Kidney (tissue), 14 donors: Measurements from ENCODE around the gene FPR3. TPM values are rescaled to one million over a fixed set of nuclear protein-coding genes. Genes with fewer than 3 reads are reported as not detected.

Source experiments
- DNase-seq, 5 donors: peaks; one replicate each; pipeline ENCODE4 v3.0.0-alpha.2; 2013 to 2020
- FAIRE-seq: peaks from 2 replicates; lab custom pipeline; 2012; peaks lifted over from hg19 to GRCh38; lab: Jason Lieb, UNC
- H3K27ac ChIP-seq, 2 donors: one replicate each; pipeline ENCODE4 v1.7.0; 2013; ENCODE audit warnings: low read depth in 2 of 2, low read length in 2 of 2, inconsistent platforms in 1 of 2
- H3K27me3 ChIP-seq: one replicate; pipeline ENCODE4 v1.7.1; 2013; ENCODE audit warnings: low read length, inconsistent platforms; ENCODE audit not compliant: control insufficient read depth, insufficient read depth
- H3K36me3 ChIP-seq, 3 donors: one replicate each; pipeline versions ENCODE4 v1.7.0 to v1.7.1; 2013; ENCODE audit warnings: low read length in 3 of 3, control low read depth in 1 of 3, inconsistent platforms in 1 of 3; ENCODE audit not compliant: insufficient read depth in 3 of 3, control insufficient read depth in 2 of 3
- H3K4me1 ChIP-seq, 3 donors: one replicate each; pipeline versions ENCODE4 v1.7.0 to v1.7.1; 2013; ENCODE audit warnings: low read length in 3 of 3, inconsistent platforms in 1 of 3, low read depth in 1 of 3; ENCODE audit not compliant: control insufficient read depth in 2 of 3, insufficient read depth in 2 of 3
- H3K4me3 ChIP-seq, 3 donors: one replicate each; pipeline versions ENCODE4 v1.7.0 to v1.8.1; 2013; ENCODE audit warnings: low read length in 3 of 3, control low read depth in 1 of 3, inconsistent platforms in 1 of 3
- H3K9ac ChIP-seq, 3 donors: one replicate each; pipeline versions ENCODE4 v1.7.0 to v1.7.1; 2013; ENCODE audit warnings: low read length in 3 of 3, control low read depth in 1 of 3, inconsistent platforms in 1 of 3
- H3K9me3 ChIP-seq, 3 donors: one replicate each; pipeline versions ENCODE4 v1.7.0 to v1.7.1; 2013; ENCODE audit warnings: low read length in 3 of 3, control low read depth in 1 of 3, inconsistent platforms in 1 of 3; ENCODE audit not compliant: control insufficient read depth in 2 of 3, insufficient read depth in 1 of 3
- intact Hi-C: fragments of 100-400 bp; cut with DNase I; formaldehyde crosslinking; loops from one replicate; pipeline ENCODE4 v1.11.1; 2022
- polyA plus RNA-seq: library from polyadenylated mRNA; stranded (reverse); fragments of 350-450 nt; fragmentation: Illumina TruSeq; extraction: RNeasy Lipid Tissue Mini Kit (QIAGEN cat#74804); gene quantifications from one replicate; pipeline ENCODE4 v1.2.3, GENCODE V29; 2014; ENCODE audit warnings: low read depth, low replicate concordance; ENCODE audit not compliant: insufficient read depth
- total RNA-seq: library from RNA; stranded (reverse); fragmentation: NEBNext Ultra II Directional; extraction: Animal tissue kit (Norgen Biotek cat#: 25700); gene quantifications from one replicate; pipeline ENCODE4 v1.2.1, GENCODE V29; 2021
- TF ChIP-seq, protein P1 (sequence below): IDR thresholded peaks from 3 replicates; pipeline ENCODE4 v1.5.1; 2012; ENCODE audit warnings: mild to moderate bottlenecking, moderate library complexity, borderline replicate concordance; ENCODE audit not compliant: insufficient read depth; ENCODE audit errors: extremely low read depth
- donor health status: control.
- donor health status: control.
- donor health status: control.
- donor health status: control.
- donor health status: control.
- donor health status: DM: yes; HTN: yes; CAD: no.
- donor health status: Normal renal cell carcinoma (clear cell type).

FPR3 gene
- total and polyA plus RNA-seq, 2 donors from 2014 or later = 1.1 to 8.5 TPM

DNA sequence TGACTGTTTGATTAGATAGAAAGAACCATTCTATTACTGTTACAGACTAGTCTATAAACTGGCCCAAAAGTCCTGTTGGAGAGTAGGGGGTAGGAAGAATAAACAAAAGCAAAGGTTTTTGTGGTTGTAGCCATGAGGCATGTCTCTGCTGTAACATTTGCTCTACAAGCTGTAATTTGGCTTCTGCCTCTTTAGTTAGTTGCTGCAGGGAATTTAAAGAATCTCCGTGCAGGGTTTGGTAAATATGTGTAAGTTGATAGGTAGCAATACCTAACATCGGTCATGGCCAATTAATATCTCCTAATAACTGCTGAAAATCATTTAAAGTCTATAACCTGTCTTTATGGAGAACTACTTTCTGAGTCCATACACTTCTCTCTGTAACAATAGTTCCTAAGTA lies 13.0 kb downstream of the FPR3 start:
- no peaks in the 10 kb centered on the region for H3K27me3 ChIP-seq
- H3K4me3 ChIP-seq = no peak overlapping the region
- no peak overlapping the region for H3K9ac ChIP-seq
- DNase-seq (no peak), FAIRE-seq (no peak)
- intact Hi-C loops = no loop called here
- TF ChIP-seq, protein P1, sequence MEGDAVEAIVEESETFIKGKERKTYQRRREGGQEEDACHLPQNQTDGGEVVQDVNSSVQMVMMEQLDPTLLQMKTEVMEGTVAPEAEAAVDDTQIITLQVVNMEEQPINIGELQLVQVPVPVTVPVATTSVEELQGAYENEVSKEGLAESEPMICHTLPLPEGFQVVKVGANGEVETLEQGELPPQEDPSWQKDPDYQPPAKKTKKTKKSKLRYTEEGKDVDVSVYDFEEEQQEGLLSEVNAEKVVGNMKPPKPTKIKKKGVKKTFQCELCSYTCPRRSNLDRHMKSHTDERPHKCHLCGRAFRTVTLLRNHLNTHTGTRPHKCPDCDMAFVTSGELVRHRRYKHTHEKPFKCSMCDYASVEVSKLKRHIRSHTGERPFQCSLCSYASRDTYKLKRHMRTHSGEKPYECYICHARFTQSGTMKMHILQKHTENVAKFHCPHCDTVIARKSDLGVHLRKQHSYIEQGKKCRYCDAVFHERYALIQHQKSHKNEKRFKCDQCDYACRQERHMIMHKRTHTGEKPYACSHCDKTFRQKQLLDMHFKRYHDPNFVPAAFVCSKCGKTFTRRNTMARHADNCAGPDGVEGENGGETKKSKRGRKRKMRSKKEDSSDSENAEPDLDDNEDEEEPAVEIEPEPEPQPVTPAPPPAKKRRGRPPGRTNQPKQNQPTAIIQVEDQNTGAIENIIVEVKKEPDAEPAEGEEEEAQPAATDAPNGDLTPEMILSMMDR = no peak
- no peaks in the 10 kb centered on the region for H3K4me1 ChIP-seq
- H3K9me3 ChIP-seq = no peaks in the 10 kb centered on the region
- no peaks in the 10 kb centered on the region for H3K36me3 ChIP-seq
- no peak overlapping the region for H3K27ac ChIP-seq

DNA sequence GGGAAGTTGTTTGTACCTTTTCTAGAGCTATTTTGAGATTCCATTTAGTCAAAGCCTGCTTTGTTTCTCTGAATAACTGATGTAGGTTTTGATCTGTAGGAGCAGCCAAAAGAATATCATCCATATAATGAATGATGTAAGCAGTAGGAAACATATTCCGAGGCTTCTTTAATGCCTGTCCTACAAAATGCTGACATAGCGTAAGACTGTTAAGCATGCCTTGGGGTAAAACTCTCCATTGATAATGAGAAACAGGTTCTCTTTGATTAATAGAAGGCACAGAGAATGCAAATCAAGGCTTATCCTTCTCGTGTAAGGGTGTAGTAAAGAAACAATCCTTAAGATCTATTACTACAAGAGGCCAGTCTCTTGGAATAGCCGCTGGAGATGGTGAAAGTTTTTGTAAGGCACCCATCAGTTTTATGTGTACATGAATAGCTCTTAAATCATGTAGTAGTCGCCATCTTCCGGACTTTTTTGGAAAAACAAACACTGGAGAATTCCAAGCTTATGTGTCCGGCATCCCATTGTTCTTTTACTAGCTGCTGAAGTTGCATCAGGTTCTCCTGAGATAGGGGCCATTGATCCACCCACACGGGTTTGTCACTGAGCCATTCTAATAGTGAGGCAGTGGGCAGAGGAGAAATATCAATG lies 13.5 kb downstream of the FPR3 start:
- TF ChIP-seq, protein P1 = no peak
- H3K4me1 ChIP-seq = no peaks in the 10 kb centered on the region
- H3K36me3 ChIP-seq = no peaks in the 10 kb centered on the region
- intact Hi-C loops = no loop called here
- no peaks in the 10 kb centered on the region for H3K9me3 ChIP-seq
- H3K9ac ChIP-seq = no peak overlapping the region
- no peak overlapping the region for H3K4me3 ChIP-seq
- no peak overlapping the region for H3K27ac ChIP-seq
- FAIRE-seq (no peak), DNase-seq (no peak)
- H3K27me3 ChIP-seq = no peaks in the 10 kb centered on the region

DNA sequence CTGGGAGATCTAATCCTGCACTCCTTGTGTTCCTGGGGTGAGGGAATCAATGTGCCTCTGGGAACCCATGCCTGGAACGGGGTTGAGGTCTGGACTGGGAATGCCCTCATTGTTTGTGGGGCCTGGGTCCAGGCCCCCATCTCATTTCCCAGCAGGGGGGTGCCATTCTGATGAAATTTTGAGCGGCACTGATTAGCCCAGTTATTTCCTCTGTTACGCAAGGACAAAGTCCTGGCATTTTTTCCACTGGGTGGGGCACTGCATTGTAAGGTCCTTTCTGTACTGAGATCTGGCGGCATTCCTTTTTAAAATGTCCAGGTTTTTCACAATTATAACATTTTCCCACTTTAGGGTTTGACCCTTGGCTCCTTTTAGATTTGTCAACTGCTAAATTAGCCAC lies 14.8 kb downstream of the FPR3 start:
- Histone ChIP-seq H3K4me1 (no peaks in the 10 kb centered on the region), H3K27ac (no peak overlapping the region), H3K36me3 (no peaks in the 10 kb centered on the region), H3K9me3 (no peaks in the 10 kb centered on the region), H3K27me3 (no peaks in the 10 kb centered on the region), H3K4me3 (no peak overlapping the region), H3K9ac (no peak overlapping the region)
- TF ChIP-seq, protein P1 = no peak
- FAIRE-seq (no peak), DNase-seq (no peak)
- intact Hi-C loops = no loop called here

DNA sequence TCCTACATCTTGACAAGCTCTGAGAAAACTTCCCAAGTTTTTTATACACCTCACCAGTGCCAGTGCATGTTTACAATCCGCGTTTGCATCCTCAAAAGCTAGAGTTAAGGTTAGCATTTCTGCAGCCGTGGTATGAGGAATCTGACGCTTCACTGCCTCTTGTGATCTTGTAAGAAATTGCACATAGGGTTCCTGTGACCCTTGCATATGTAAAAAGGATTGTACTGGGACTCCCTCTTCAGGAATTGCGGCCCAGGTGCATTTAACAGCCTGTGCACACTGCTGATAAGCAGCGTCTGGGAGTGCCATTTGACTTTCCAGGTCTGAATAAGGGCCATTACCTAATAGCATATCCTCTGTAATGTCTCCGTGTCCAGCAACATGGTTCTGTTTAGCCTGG lies 15.3 kb downstream of the FPR3 start:
- no peak overlapping the region for H3K4me3 ChIP-seq
- no peaks in the 10 kb centered on the region for H3K4me1 ChIP-seq
- H3K9me3 ChIP-seq = no peaks in the 10 kb centered on the region
- FAIRE-seq (no peak), DNase-seq (no peak)
- intact Hi-C loops = no loop called here
- H3K27ac ChIP-seq = no peak overlapping the region
- H3K9ac ChIP-seq = no peak overlapping the region
- H3K27me3 ChIP-seq = no peaks in the 10 kb centered on the region
- H3K36me3 ChIP-seq = no peaks in the 10 kb centered on the region
- TF ChIP-seq, protein P1 = no peak
